ENCODE results near the gene HS3ST3A1.
"Not testable (repeated sequence)": the region's sequence is repeated elsewhere in the genome, so short reads cannot be mapped to it uniquely, and the experiment has no call there.

Gene HS3ST3A1

DNA sequence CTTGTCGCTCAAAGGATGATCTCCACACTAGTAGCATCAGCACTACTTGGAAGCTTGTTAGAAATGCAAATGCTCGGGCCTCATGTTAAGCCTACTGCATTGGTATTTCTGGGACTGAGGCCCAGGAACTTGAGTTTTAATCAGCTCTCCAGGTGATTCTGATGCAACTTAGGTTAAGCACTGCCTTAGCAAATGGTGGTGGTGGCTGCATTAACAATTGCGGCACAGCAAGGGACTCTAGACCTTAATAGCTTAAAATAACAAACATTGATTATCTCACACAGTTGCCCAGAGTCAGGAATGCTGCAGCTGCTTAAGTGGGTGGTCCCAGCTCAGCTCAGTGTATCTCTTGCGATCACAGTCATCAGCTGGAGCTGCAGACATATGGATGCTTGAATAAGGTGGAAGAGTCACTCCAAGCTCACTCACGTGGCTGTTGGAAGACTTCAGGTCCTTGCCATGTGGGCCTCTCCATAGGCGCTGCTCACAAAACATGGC, 25.8 kb downstream of the HS3ST3A1 start:
- no peak for DNase-seq (ENCODE audit: low read depth in 2 of 2)

DNA sequence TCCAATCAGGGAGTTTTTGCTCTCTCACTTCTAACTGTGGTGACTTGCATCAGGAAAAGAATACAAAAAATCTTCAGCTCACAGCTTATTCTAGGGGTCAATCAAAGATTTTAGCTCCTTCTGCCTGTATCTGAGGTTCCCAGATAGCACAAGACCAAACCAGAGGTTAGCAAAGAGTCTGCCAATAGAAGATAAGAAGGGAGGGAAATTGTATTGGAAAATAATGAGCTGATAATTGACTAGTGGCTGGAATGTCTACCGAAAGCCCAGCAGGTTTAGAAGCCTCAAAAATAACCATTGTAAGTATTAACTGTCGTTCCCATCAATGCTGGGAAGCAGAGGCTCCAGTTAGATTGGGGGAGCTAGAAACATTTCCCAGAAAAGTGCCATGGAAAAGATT, 26.3 kb downstream of the HS3ST3A1 start:
- no peak for DNase-seq (ENCODE audit: low read depth in 2 of 2)

DNA sequence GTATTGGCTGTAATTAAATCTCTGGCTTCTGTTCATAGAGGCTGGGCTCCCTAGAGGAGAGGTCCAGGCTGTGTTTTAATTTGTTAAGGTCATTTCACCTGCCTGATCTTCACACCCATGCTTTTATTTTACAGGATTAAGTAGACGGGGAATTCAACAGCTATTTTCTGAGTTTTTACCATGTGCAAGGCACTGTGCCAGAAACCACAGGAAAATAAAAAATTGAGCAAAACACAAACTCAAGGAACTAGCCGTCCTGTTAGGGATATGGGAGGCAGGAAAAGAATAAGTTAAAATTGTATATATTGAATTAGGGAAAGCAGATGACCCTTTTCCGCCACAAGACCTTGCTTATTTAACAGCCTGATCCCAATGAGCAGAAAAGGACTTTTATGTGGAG, 29.1 kb downstream of the HS3ST3A1 start:
- DNase-seq (ENCODE audit: low read depth in 2 of 2), result no peak

DNA sequence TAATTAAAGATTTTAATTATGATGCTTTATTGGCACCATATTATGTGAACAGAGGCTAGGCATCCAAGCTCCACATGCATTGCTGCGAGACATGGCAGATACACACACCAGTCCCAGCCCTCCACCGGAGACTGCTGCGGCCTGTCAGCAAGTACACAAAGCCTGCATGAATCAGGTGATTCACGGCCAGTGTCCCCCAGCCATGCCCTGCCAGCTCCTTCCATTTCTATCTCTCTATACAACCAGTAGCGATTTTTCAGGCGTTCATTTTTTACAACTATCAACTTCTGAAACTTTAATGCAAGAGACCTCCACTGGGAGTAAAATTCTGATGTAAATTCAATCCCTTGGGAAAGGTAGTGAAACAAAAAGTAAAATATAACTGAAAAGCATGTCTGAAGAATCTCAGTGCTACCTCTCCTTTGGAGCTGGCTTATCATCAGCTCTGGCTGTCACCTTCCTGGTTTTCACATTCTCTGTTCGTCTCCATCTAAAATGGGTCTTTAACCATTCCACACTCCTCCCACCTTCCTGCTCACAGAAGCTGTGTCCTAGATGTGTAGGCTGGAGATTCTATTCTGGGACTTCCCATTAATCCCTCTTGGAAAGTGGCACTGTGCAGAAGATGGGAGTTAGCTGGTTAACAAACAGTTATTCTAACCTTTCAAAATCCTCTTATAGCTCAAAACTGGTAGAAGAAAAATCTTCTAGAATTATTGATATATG, 32.2 kb downstream of the HS3ST3A1 start:
- no peak for DNase-seq (ENCODE audit: low read depth in 2 of 2)

DNA sequence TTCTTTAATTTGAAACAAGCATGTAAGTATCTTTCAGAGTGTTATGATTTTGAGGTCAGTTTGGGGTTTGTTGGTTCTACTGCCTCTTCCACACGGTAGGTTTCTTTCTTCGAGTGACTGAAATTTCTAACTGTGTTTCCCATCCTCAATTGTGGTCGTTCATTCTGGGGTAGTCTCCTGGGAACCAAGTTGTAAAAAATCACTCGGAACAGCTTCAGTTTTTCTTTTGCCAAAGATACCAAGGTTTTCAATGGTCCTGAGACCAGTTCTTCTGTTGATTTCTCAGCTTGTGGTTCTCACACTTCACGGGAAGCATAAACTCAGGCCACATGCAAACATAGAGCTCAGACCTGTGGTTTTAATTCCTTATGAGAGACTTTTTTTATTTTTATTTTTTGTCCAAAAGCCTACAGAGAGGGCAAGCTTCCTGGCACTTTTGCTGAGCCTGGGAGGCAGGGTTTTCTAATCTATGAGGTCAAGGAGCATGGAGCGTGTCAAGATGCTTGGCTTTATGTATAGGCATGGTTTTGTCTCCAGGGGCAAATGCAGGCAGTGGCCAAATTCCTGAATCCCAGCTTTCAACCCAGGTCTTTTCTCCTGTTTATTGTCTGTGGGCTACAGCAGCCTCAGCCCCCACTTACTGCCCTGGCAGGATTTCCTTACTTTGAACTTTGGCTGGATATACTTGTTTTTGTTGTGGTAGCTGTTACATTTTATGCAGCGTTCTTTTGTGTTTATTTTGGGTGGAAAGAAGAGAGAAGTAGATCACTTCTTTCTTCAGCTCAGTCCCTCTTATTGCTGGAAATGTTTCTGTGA, 32.9 kb downstream of the HS3ST3A1 start:
- no peak for DNase-seq (ENCODE audit: low read depth in 2 of 2)

DNA sequence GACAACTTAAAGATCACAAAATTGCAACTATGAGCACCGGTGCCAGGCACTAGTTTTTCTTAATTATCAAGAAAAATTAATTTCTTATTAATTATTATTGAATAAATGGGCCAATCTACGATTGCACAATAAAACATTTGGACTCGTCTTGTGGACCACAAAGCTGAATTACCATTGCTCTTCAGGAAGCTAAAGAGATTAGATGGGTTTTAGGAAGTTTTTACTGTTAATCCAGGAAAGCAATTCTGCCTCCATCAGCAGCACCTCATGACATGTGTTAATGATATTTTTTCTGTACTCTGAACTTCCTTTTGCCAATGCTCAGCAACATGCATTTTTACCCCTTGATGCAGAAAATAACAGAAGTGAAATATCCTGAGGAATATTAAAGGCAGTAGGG, 37.9 kb downstream of the HS3ST3A1 start:
- no peak for DNase-seq (ENCODE audit: low read depth in 2 of 2)

DNA sequence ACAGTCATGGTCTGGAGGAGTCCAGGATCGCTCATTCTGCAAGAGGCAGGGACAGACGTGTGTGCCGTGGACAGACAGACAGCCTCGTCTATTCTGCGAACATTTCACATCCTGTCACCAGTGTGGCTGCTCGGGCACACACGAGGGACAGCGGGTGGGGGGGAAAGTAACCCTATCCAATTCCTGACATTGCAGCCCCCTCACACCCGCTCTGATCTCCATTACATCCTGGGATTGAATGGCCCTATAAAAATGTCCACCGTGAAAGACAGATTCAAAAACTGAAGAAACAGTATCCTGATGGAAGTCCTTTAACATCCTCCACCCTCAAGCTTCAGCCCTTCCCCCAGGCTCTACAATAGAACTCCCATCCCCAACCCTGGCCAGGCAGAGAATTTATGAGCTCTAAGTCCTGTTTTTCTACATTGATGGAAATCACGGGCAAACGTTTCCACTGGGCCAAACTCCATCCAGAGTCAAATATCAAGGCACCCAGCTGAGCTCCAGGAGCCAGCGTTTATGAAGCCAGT, 39.4 kb downstream of the HS3ST3A1 start:
- no peak for DNase-seq (ENCODE audit: low read depth in 2 of 2)

DNA sequence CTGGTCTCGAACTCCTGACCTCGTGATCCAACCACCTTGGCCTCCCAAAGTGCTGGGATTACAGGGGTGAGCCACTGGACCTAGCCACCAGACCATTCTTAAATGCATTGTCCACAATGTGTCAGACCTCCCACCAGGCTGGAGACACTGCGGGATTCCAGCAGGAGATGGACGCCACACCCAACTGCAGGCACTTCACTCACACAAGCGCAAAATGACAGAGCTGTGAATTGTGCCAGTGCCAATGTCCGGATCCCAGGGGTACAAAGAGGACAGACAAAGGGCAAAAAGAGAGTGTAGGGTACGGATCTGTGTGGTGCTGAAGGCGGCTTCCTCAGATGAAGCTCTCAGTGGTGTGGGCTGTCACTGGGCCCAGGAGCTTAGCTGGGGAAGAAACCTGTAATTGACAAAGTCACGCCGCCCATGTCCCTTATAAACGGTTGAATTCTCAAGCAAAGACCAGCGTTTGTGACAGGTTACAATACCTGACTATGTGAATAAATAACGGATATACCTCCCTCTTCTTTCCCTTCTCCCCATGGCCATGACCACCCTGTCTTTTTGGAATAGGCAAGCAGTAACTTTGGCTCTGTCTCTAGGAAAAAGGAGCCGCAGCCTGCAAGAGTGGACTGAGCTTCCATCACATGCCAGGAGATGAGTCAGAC, 40.0 kb downstream of the HS3ST3A1 start:
- no peak for DNase-seq (ENCODE audit: low read depth in 2 of 2)

DNA sequence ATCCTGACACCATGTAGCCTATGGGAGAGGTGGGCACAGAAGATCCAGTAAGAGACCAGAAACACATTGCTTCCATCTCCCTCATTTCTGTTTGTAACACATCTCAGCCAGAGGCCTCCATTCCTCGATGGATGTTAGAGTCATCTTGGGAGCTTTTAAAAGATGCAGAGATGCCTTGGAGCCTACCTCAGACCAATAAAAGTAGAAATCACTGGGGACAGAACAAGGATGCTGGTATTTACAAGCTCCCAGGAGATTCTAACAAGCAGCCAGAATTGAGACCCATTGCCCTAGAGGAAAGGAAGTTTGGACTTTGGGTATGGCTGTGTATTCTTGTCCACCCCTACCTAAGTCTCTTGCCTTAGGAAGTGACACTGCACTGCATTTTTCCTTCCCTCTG, 40.8 kb downstream of the HS3ST3A1 start:
- DNase-seq (ENCODE audit: low read depth in 2 of 2), result no peak

DNA sequence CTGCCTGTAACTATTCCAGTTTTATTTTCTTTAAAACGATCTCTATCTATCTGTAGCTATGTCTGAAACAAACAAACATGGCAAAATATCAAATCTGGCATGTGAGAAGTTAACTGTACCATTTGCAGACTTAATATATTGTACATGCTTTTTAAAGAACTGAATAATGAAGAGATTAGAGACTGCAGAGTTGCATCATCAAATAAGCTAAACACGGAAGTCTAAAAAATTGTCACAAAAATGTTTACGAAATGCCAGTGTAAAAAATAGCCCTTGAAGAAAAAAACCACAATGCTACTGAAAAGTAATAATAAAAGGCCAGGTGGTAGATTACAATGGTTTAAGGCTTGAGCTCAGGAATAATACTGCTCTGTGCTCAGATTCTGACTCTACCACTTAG, 43.1 kb downstream of the HS3ST3A1 start:
- no peak for DNase-seq (ENCODE audit: low read depth in 2 of 2)

DNA sequence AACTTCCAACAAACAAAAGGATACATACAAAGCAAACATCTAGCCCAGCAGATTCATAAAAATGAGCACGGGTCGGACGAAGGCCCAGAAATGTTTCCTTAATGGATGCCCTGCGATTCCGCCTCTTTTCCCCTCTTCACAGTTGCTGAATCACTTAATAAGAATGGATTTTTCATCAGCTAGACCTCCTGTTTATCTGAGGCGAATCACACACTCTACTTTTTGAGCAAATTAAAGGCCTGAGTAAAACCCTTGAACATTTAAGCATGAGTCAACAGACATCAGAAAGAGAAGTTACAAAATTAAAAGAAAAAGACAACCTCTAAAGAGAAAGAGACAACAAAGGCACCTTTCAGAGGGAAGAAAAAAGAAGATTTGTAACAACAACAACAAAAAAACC, 44.7 kb downstream of the HS3ST3A1 start:
- DNase-seq (ENCODE audit: low read depth in 2 of 2), result no peak

DNA sequence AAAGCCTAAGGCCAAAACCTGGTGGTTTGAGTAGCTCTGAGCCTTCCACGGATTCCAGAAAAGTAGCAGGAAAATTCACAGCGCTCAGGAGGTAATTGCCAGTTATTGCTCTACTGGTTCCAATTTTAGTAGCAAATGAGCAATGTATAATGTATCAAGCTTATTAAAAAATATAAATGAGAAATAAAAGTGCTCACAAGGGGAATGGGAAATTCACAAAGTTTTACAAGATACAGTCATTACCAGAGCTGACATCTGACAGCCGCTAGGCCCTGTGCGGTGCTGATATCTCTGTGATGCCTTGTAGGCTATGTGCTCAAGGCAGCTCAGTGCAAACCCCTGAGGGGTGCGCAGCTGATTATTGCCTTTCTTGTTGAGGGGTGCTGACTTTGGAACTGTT, 47.5 kb downstream of the HS3ST3A1 start:
- DNase-seq (ENCODE audit: low read depth in 2 of 2), result no peak

DNA sequence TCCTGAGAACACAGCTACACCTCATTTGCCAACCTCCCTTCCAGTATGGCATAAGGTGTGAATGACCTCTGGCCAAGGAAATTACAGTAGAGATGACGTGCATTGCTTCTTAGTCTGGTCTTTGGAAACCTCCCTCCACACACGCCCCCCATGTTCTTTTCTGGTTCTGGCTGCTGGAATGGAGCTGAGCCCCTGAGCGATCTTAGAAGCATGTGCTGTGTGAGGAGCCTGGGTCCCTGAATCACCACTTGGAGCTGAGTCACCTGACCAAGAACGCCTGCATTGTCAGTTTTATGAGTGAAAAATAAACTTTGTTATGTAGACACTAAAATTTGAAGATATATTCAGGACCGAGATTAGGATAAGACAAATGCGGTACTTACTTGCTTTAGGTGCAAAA, 51.4 kb downstream of the HS3ST3A1 start:
- no peak for DNase-seq (ENCODE audit: low read depth in 2 of 2)

DNA sequence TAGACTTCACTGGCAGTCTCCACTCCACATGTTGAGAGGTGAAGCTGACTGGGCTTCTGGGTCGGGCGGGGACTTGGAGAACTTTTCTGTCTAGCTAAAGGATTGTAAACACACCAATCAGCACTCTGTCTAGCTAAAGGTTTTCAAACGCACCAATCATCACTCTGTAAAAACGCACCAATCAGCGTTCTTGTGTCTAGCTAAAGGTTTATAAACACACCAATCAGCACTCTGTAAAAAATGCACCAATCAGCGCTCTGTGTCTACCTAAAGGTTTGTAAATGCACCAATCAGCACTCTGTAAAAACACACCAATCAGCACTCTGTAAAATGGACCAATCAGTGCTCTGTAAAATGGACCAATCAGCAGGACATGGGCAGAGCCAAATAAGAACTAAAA, 53.2 kb downstream of the HS3ST3A1 start:
- not testable (repeated sequence) for DNase-seq (ENCODE audit: low read depth in 2 of 2)

DNA sequence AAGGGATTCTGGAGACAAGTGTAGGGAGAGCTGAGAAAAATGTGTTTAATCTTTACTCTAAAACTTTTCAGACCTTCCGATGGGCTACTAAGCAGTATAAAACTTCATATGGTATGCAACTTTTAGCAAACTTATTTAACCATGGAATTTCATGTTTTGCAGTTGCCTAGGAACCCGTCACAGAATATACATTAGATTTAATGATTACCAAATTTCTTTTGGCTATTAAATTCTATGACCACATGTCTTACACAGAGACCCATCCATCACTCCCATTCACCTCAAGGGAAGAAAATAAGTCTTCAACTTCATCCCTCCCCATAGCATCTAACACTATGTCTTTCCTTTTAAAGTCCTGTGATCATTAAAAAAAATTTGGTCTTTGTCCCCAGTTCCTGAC, 54.9 kb downstream of the HS3ST3A1 start:
- no peak for DNase-seq (ENCODE audit: low read depth in 2 of 2)

DNA sequence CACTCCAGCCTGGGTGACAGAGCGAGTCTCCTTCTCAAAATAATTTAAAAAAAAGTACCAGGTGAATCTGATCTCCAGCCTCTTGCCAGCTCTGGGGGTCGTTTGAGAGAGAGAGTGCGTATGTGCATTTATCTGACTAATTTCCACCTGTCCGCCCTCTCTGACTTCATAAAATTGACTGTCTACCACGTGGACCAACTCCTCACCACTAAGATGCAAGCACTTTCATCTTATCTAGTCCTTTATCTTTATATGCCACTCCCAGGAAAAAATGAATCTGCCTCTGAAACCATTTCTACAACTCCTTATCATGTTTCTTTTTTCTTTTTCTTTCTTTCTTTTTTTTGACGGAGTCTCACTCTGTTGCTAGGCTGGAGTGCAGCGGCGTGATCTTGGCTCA, 55.8 kb downstream of the HS3ST3A1 start:
- DNase-seq (ENCODE audit: low read depth in 2 of 2), result no peak

DNA sequence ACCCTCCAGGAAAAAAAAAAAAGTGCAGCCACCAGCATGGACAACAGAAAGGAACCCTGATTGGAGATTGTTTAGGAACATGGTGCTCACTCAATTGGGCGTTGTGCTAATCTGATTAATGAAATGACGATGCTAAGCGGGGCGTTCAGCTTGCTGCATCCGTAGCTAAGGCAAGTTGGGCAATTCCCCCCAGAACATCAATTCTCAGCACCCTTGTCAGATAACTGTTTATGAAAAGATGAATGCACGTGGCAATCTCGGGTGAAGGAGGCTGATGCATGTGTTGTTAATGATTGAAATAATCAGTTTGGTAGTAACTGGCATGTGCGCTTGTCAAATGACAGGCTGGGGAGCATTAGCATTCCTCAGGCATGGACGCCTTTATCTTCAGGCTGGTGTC, 57.0 kb downstream of the HS3ST3A1 start:
- no peak for DNase-seq (ENCODE audit: low read depth in 2 of 2)

DNA sequence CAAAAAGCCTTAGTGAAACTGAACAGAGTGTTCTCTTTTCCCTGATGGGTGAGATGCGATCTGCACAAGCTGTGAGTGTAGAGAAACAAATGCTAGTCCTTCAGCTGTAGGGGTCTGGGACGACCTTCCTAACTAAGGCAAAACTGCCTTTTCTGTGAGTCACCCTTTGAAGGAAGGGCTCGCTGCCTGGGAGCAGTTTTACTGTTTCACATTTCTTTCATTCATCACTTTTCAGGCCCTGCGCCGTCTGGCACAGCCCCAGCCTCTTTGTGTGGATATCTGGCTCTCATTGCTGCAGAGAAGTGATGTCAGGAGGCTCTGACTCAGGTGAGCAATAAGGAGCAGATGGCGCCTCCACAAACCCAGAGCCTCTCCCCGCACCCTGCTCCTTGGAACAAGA, 57.4 kb downstream of the HS3ST3A1 start:
- DNase-seq (ENCODE audit: low read depth in 2 of 2), result no peak

DNA sequence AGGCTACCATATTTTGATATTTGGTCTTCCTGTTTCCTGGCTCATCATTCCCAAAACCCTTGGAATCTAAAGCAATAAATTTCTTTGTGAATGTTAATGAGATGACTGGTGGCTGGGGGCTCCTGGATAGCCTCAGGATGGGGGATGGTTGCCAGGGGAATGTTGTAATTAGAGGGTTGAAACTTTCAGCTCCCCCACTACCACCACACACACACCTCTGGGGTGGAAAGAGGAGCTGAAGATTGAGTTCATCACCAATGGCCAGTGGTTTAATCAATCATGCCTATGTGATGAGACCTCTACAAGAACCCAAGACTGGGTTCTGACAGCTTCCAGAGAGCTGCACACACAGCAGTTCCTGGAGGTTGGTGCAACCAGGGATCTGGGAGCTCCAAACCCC, 59.1 kb downstream of the HS3ST3A1 start:
- no peak for DNase-seq (ENCODE audit: low read depth in 2 of 2)

DNA sequence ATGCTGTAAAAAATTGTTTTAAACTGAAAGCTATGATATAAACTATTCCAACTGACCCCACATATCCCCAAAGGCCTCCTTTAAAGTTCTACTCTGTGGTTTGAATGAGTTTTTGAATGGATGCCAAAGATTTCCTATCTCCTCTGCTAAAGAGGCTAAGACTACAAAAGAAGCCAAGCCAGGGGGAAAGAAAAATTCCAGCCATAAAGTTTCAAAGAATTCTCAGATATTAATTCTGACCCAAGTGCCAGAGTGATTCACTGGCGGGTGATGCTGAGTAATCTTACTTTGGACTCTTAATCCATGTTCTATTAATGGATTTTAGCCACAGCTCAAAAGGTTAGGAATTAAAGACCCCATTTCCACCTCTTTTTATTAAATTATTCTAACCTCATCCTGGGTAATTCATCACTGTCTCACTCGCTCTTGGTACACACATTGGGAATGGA, 60.7 kb downstream of the HS3ST3A1 start:
- no peak for DNase-seq (ENCODE audit: low read depth in 2 of 2)

DNA sequence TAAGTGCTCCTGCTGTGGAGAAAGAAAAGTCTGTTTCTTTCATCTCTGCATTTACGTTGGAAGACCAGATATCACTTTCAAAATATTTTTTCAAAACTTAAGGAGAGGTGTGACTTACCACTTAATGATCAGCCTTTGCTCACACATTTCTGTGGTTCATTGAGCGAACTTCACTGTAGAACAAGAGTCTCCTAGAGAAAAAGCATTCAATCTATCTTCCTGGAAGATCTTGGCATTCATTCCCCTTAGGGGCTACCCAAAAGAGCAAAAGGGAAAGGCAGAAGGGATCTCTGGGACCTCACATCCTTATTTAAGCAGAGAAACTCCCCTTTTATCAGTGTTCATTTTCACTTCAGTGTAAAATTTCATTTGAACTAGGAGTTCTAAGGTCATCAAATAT, 61.2 kb downstream of the HS3ST3A1 start:
- DNase-seq (ENCODE audit: low read depth in 2 of 2), result no peak

DNA sequence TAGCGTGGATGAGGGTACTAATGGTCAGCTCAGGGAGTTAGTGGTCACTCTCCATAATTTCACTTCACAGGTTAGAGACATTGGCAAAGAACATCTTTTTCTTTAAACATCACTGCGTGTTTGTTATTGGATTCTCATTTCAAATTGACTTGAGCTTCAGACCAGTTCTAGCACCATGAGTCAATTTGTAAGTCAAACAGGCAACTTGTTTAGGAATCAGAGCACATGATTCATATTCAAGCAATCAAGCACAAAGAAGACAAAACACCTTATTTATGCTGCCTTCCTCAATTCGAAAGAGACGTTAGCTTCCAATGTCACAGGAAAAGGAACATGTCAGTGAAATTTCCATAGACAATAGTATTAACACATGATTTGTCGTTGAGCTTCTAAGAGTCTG, 62.3 kb downstream of the HS3ST3A1 start:
- no peak for DNase-seq (ENCODE audit: low read depth in 2 of 2)
